Stimulated activated CD8-positive, alpha-beta memory T cell treated with anti-CD3 and anti-CD28 coated beads, Interleukin-7, amount 100 ng/mL, for 4 hours (primary cell): ENCODE data around the gene ATAD3A.
"Not testable (repeated sequence)": the region's sequence is repeated elsewhere in the genome, so short reads cannot be mapped to it uniquely, and the experiment has no call there.

Experiments used
- DNase-seq, 2 donors: peaks; one replicate each; pipeline ENCODE4 v3.0.0-alpha.2; 2020; ENCODE audit warnings: low read depth in 2 of 2

ATAD3A gene

GRCh38 chr1:1489861-1490260 is 22.1 kb upstream of the ATAD3A start:
- no peak for DNase-seq

GRCh38 chr1:1490633-1491230 is 21.2 kb upstream of the ATAD3A start:
- no peak for DNase-seq

DNA sequence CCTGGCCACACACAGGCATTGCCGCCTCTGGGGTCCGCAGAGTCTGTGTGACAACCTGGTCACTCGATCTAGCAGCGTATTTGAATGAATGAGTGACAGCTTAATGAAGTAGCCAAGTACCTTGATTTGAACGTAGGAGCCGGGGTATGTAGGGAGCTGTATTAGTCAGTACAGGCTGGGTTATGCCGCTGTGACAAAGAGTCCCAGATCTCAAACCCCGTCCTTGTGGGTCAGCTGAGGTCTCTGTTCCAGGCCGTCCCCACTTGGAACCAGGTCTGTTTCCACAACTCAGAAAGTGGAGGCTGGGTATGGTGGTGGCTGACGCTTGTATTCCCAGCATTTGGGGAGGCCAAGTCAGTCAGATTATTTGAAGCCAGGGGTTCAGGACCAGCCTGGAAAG is 20.4 kb upstream of the ATAD3A start:
- no peak for DNase-seq

- not testable (repeated sequence) for DNase-seq
Observed at GRCh38 chr1:1494311-1494710, 17.7 kb upstream of the ATAD3A start.

- not testable (repeated sequence) for DNase-seq
Observed at GRCh38 chr1:1495461-1495975, 16.4 kb upstream of the ATAD3A start.

- peak; percentile 45 to 47 for DNase-seq
Observed at GRCh38 chr1:1504777-1505365, 7.1 kb upstream of the ATAD3A start.

DNA sequence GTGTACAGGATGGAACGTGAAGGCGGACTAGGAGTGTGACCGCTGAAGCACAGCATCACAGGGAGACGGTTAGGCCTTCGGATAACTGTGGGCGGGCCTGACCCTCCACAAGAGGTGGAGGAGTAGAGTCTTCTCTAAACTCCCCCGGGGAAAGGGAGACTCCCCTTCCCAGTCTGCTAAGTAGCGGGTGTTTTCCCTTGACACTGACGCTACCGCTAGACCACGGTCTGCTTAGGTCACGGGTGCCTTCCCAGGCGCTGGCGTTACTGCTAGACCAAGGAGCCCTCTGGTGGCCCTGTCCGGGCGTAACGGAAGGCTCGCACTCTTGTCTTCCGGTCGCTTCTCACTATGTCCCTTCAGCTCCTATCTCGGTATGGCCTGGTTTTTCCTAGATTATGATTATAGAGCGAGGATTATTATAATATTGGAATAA is 6.6 kb upstream of the ATAD3A start:
- peak in 1 of 2 donors; percentile 10 for DNase-seq

GRCh38 chr1:1505801-1506200 is 6.2 kb upstream of the ATAD3A start:
- not testable (repeated sequence) for DNase-seq

GRCh38 chr1:1507305-1507704 is 4.7 kb upstream of the ATAD3A start:
- no peak for DNase-seq

- DNase-seq: not testable (repeated sequence)
Observed at GRCh38 chr1:1508775-1509464, 3.0 kb upstream of the ATAD3A start.

GRCh38 chr1:1509465-1509850 is 2.5 kb upstream of the ATAD3A start:
- not testable (repeated sequence) for DNase-seq

GRCh38 chr1:1510912-1511532 is 940 bp upstream of the ATAD3A start:
- DNase-seq: no peak

GRCh38 chr1:1512425-1512824 is 463 bp downstream of the ATAD3A start:
- not testable (repeated sequence) for DNase-seq

- not testable (repeated sequence) for DNase-seq
Observed at GRCh38 chr1:1513675-1514074, 1.7 kb downstream of the ATAD3A start.

- not testable (repeated sequence) for DNase-seq
Observed at GRCh38 chr1:1514376-1514775, 2.4 kb downstream of the ATAD3A start.

- not testable (repeated sequence) for DNase-seq
Observed at GRCh38 chr1:1516923-1517322, 5.0 kb downstream of the ATAD3A start.

DNA sequence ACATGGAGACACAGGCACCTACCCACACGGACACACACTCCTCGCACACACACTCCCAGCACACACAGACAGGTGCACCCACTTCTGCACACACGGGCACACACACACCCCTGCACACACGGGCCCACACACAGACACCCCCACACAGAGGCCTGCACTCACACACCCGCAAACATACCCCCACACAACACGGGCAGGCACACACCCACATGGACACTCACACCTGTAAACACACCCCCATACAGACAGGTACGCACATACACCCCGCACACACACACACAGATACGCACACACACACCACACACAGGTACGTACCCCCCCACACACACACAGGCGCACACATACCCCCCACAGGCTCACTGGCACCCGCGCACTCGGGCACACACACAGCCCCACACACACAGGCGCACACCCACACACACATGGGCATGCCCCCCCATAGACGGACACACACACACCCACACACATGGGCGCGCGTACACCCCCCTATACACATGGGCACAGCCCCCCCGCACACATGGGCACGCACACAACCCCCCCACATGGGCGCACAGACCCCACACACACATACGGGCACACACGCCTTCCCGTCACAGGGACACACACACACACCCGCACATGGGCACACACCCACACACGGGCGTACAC is 6.1 kb downstream of the ATAD3A start:
- DNase-seq: no peak

DNA sequence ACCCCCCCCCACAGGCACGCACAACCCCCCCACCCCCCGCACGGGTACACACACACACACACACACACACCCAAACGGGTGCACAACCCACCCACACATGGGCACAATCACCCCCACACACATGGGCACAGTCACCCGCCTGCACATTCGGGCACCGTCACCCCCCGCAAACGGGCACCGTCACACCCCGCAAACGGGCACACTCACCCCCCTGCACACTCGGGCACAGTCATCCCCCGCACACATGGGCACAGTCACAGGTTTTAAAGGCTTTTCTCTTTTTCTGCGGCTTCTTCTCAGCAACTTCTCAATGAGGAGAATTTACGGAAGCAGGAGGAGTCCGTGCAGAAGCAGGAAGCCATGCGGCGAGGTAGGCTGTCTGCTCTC is 6.7 kb downstream of the ATAD3A start:
- DNase-seq: not testable (repeated sequence)

DNA sequence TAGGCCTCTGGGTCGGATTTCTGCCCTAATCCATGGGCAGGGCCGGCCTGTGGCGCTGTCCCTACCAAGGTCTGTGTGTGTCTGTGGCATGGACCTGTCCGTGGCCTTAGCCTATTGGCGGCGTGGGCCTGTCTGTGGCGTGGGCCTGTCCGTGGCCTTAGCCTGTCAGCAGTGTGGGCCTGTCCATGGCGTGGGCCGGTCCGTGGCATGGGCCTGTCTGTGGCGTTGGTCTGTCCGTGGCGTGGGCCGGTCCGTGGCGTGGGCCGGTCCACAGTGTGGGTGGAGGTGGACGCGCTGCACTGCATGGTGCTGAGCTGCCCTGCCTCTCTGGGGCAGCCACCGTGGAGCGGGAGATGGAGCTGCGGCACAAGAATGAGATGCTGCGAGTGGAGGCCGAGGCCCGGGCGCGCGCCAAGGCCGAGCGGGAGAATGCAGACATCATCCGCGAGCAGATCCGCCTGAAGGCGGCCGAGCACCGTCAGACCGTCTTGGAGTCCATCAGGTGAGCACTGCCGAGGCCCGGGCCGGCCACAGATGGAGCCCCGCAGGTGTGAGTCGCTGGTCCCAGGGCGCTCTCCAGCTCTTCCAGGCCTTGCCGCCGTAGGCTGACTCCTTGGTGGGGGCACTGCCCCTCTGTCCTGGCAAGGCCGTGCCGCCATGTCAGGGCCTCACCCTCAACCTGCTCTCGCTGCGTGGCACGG is 8.0 kb downstream of the ATAD3A start:
- not testable (repeated sequence) for DNase-seq

DNA sequence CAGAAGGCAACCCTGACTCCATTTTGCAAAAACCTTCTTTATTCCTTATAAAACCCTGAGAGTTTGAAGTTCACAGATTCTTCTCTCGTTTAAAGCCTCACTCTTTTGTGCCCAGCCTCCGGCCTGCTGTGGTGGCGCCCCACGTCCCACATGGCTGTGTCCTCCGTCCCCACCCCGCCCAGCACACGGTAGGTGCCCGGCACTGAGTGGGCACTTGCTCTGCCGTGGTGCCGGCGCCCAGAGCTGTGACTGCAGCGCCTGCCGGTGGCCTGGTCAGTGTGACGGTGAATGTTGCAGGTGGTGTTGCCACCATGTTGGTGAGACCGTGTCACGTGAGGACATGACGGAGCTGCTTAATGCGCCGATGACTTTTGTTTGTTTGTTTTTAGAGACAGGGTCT is 9.4 kb downstream of the ATAD3A start:
- no peak for DNase-seq

DNA sequence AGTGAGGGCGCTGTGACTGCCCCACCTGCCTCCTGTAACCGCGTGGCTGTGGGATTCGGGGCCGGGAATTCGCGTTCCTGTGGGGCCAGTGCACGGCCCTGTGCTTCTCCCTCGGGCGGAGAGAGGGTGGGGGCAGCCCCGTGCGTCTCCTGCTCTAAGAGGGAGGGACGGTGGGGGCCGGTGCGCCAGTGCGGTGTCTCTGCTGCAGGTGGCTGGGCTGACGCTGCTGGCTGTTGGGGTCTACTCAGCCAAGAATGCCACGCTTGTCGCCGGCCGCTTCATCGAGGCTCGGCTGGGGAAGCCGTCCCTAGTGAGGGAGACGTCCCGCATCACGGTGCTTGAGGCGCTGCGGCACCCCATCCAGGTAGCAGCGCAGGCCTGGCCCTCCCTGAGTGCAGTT is 10.6 kb downstream of the ATAD3A start:
- DNase-seq: not testable (repeated sequence)
